Lung microvascular endothelial cell (primary cell): ENCODE results near the gene ARPC5L. TPM values are rescaled to one million over a fixed set of nuclear protein-coding genes. Genes with fewer than 3 reads are reported as not detected.

Experiments used
- DNase-seq, 2 donors: peaks; one replicate each; pipeline versions ENCODE4 v3.0.0 to v3.0.0-alpha.2; 2010; ENCODE audit warnings: low read depth in 2 of 2
- total RNA-seq: library from RNA; depleted of rRNA; stranded (reverse); fragments of >200 nt; gene quantifications from 2 replicates; pipeline ENCODE4 v1.2.1, GENCODE V29; 2014

The ARPC5L gene
- total RNA-seq, 1 donor from 2014 or later = 15.3 TPM

- no peak for DNase-seq
Observed at GRCh38 chr9:124890179-124890578, 28.2 kb downstream of the ARPC5L start.

GRCh38 chr9:124894035-124894740 is 32.3 kb downstream of the ARPC5L start:
- no peak for DNase-seq

- peak; percentile 62 to 73 for DNase-seq
Observed at GRCh38 chr9:124894741-124895170, 32.8 kb downstream of the ARPC5L start.

GRCh38 chr9:124897570-124898460 is 35.9 kb downstream of the ARPC5L start:
- no peak for DNase-seq

- no peak for DNase-seq
Observed at GRCh38 chr9:124899845-124900244, 37.9 kb downstream of the ARPC5L start.

GRCh38 chr9:124906966-124907365 is 45.0 kb downstream of the ARPC5L start:
- DNase-seq = peak in 1 of 2 donors; percentile 65

GRCh38 chr9:124908098-124908497 is 46.2 kb downstream of the ARPC5L start:
- DNase-seq = no peak

GRCh38 chr9:124911766-124912165 is 49.8 kb downstream of the ARPC5L start:
- no peak for DNase-seq

GRCh38 chr9:124913378-124913777 is 51.4 kb downstream of the ARPC5L start:
- no peak for DNase-seq

GRCh38 chr9:124914753-124915405 is 52.9 kb downstream of the ARPC5L start:
- DNase-seq = no peak

GRCh38 chr9:124920394-124920793 is 58.5 kb downstream of the ARPC5L start:
- peak; percentile 67 to 69 for DNase-seq

Other genes with a start within 250 kb of the ARPC5L start
- gene NR6A1, start 90.8 kb upstream of the ARPC5L start, total RNA-seq = 0.22 and 1.2 TPM in 2 replicates
- gene OLFML2A, start 85.0 kb upstream of the ARPC5L start, total RNA-seq = 1.3 and 2.2 TPM in 2 replicates
- not detected in 2 replicates for gene WDR38, start 8.7 kb upstream of the ARPC5L start, total RNA-seq
- gene RPL35, start 173 bp upstream of the ARPC5L start, total RNA-seq = 1,568 and 1,755 TPM in 2 replicates
- 5.9 and 6.9 TPM in 2 replicates for gene GOLGA1, start 79.0 kb downstream of the ARPC5L start, total RNA-seq